ENCODE results near the gene DOCK8. TPM values are rescaled to one million over a fixed set of nuclear protein-coding genes. Genes with fewer than 3 reads are reported as not detected.
"Not testable (repeated sequence)": the region's sequence is repeated elsewhere in the genome, so short reads cannot be mapped to it uniquely, and the experiment has no call there.

The DOCK8 gene
- 100 to 1,000 TPM; 163 to 166 TPM for total RNA-seq

- CTCF ChIA-PET: interaction anchor here (0.7 to 1.6 kb wide), 17 partner anchors 11 to 114 kb away, joined by 3 to 7 read pairs (median 4); no protein-coding TSS in a partner anchor
- ATAC-seq: peak; percentile 89
Measured at GRCh38 chr9:214648-215493, at the start of gene DOCK8. Gene DOCK8 (plus strand): TSS chr9:214865. CDS start chr9:214977, 112 bp downstream.

GRCh38 chr9:169757-170156 lies 44.9 kb upstream of the DOCK8 start:
- DNase-seq; CTCF ChIA-PET; ATAC-seq; H3K4me1 Mint-ChIP-seq (ENCODE audit: low read depth); H3K9me3 Mint-ChIP-seq; H3K27me3 Mint-ChIP-seq; H3K4me3 Mint-ChIP-seq; H3K36me3 Mint-ChIP-seq (ENCODE audit: low read depth); POLR2A ChIA-PET; intact Hi-C loops (cut with micrococcal nuclease); H3K27ac Mint-ChIP-seq: not testable (repeated sequence)

More at GRCh38 chr9:214648-215493, at the start of gene DOCK8:
- no peak for TF ChIP-seq CTCF (IDR thresholded peaks at IDR 0.05)
- no peaks in the 10 kb centered on the region for H3K9me3 Mint-ChIP-seq
- H3K27me3 Mint-ChIP-seq: peaks cover 15% of the 10 kb centered on the region
- intact Hi-C loops (cut with micrococcal nuclease): loop anchor here (5.0 kb wide), 1 partner anchor 57 kb away; no protein-coding TSS in a partner anchor
- POLR2A ChIA-PET: interaction anchor here (0.8 to 1.1 kb wide), 4 partner anchors 10 to 81 kb away, joined by 3 to 7 read pairs (median 3); no protein-coding TSS in a partner anchor
- peak within 1 kb of the TSS; percentile 36 for H3K27ac Mint-ChIP-seq
- DNase-seq: peak; percentile 73
- peaks cover 9% of the 10 kb centered on the region for H3K4me1 Mint-ChIP-seq (ENCODE audit: low read depth)
- peak within 1 kb of the TSS; percentile 76 for H3K4me3 Mint-ChIP-seq
- no peaks in the 10 kb centered on the region for H3K36me3 Mint-ChIP-seq (ENCODE audit: low read depth)

- H3K27ac Mint-ChIP-seq: peak overlapping the region; percentile 87
- CTCF ChIA-PET; H3K27me3 Mint-ChIP-seq; intact Hi-C loops (cut with micrococcal nuclease); H3K36me3 Mint-ChIP-seq (ENCODE audit: low read depth); H3K4me1 Mint-ChIP-seq (ENCODE audit: low read depth); H3K9me3 Mint-ChIP-seq; POLR2A ChIA-PET; ATAC-seq: not testable (repeated sequence)
- DNase-seq: peak; percentile 12
- peak overlapping the region; percentile 80 for H3K4me3 Mint-ChIP-seq
Measured at GRCh38 chr9:178140-178825, 36.4 kb upstream of the DOCK8 start.

- peak; percentile 83 for DNase-seq
- intact Hi-C loops (cut with micrococcal nuclease); H3K27me3 Mint-ChIP-seq; H3K36me3 Mint-ChIP-seq (ENCODE audit: low read depth); CTCF ChIA-PET; H3K4me1 Mint-ChIP-seq (ENCODE audit: low read depth); POLR2A ChIA-PET; ATAC-seq; H3K9me3 Mint-ChIP-seq: not testable (repeated sequence)
- Mint-ChIP-seq H3K4me3 (peak within 1 kb of the TSS; percentile 80), H3K27ac (peak within 1 kb of the TSS; percentile 87)
Measured at GRCh38 chr9:178970-179383, 35.7 kb upstream of the DOCK8 start, which contains the start of gene ZNG1A. Gene ZNG1A (minus strand): TSS chr9:179056. CDS start chr9:178969, 87 bp downstream.

- POLR2A ChIA-PET; DNase-seq; H3K9me3 Mint-ChIP-seq; CTCF ChIA-PET; H3K36me3 Mint-ChIP-seq (ENCODE audit: low read depth); H3K4me3 Mint-ChIP-seq; intact Hi-C loops (cut with micrococcal nuclease); ATAC-seq; H3K4me1 Mint-ChIP-seq (ENCODE audit: low read depth); H3K27me3 Mint-ChIP-seq; H3K27ac Mint-ChIP-seq: not testable (repeated sequence)
Measured at GRCh38 chr9:199601-200000, 15.1 kb upstream of the DOCK8 start.

GRCh38 chr9:206481-206880 lies 8.2 kb upstream of the DOCK8 start:
- H3K27me3 Mint-ChIP-seq: no peaks in the 10 kb centered on the region
- ATAC-seq (no peak), DNase-seq (no peak)
- no peak for TF ChIP-seq CTCF (IDR thresholded peaks at IDR 0.05)
- POLR2A ChIA-PET: no interaction called here
- H3K27ac Mint-ChIP-seq: no peak overlapping the region
- CTCF ChIA-PET: no interaction called here
- intact Hi-C loops (cut with micrococcal nuclease): no loop called here
- no peaks in the 10 kb centered on the region for H3K9me3 Mint-ChIP-seq
- H3K4me3 Mint-ChIP-seq: no peak overlapping the region
- no peaks in the 10 kb centered on the region for H3K36me3 Mint-ChIP-seq (ENCODE audit: low read depth)
- H3K4me1 Mint-ChIP-seq (ENCODE audit: low read depth): no peaks in the 10 kb centered on the region
